Measurements from ENCODE around the gene CLSTN2.

The CLSTN2 gene

DNA sequence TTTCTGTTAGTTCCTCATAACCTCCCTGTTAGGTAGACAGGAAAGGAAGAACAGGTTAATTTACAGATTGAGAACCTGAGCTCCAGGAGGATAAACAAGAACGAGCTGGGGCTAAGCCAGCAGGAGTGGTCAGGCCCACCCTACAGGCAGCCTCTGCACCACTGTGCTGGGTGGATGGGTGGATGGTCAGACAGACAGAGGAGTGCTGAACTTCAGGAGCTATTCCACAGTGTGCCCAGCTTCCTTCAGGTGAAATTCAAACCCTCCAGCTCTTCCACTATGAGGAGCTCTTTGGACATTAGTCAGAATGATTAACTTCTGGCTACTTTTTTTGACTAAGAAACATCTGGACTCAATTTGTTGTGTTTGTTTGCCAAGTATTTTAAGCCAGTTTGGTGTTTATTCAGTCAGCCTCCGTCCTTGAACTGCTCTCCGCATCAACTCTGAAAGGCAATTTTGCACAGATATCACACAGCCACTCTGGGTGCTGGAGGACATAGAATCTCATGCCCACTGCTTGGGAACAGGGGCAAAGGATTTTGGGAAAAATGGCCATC is 361.9 kb downstream of the CLSTN2 start:
- no peak for DNase-seq

DNA sequence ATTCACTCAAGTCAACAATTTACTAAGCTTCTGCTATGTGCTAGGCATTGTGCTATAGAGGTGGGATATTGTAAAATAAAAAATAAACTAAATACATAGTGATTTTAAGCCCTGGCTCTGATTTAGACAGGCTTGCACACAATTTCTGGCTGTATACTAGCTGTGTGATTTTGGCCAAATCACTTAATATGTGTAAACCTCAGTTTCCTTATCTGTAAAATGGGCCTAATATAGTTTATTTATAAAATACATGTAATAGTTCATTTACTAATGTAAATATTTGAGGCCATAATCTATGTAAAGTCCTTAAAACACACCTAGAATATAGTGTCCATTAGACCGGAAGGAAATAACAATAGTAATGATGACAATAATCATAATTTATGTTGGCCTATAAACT is 363.1 kb downstream of the CLSTN2 start:
- no peak for DNase-seq

DNA sequence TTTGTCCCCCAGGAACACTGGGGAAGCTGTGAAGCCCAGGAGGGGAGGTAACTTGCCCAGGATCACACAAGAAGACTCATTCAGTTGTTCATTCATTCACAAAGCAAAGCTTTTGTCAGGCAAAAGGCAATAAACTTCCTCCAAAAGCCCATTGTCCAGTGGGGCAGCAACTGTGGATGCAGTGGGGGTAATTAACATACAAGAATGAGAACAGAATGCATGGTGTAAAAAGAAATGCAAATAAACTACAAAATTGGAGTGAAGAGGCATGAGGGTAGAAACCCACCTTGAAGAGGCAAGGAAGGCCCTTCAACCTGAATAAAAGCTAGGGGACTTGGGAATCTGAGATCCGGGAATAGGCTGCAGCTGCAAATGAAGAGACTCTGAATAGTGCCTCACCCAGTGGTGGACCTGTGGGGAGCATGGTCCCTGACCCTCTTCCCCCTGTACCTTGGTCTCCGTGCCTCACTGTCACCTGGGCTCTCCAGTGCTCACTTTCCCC is 363.6 kb downstream of the CLSTN2 start:
- no peak for DNase-seq

DNA sequence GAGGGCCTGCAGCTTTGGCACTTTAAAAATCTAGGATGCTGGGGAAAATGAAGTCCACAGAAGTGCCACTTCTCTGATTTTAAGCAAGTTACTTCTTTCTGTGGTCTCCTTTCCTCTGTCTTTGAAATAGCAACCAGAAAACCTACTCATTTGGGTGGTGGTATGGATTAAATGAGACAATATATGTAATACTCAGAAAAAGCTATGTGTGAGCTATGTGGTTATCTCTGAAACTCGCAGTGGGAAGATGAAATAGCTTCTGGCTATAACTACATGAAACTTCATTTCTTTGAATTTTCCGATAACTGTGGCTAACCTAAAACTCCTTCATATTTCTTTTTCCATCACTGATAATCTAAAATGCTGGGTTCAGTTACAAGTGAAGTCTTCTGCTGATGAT is 368.9 kb downstream of the CLSTN2 start:
- DNase-seq = no peak

DNA sequence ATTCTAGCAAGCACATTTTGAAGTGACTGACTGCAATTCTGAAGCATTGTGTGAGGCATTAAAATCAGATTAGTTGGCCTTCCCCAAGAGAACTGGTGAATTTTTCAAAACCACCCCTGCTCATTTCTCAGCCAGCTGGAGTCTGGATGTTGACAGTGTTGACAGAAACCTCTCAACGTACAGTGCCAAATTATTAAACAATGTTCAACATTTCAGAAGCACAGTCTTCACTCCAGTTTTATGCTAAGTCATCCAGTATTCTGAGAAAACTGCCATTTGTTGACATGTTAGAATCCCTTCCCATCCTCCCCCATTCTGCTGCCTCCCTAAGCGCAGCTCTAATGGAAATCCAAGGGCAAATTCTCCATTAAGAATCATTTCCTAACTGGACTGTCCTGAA is 373.6 kb downstream of the CLSTN2 start:
- DNase-seq = no peak

DNA sequence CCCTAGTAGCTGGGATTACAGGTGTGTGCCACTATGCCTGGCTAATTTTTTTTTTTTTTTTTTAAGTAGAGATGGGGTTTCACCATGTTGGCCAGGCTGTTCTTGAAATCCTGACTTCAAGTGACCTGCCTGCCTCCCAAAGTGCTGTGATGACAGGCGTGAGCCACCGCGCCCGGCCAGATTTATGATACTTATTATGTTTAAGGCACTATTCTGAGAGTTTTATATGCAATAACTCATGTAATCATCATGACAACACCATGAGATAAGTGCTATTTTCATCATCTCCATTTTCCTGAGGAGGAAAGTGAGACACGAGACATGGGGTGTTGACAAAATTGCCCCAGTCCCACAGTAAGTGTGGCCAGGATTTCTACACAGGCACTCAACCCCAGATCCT is 376.4 kb downstream of the CLSTN2 start:
- no peak for DNase-seq

DNA sequence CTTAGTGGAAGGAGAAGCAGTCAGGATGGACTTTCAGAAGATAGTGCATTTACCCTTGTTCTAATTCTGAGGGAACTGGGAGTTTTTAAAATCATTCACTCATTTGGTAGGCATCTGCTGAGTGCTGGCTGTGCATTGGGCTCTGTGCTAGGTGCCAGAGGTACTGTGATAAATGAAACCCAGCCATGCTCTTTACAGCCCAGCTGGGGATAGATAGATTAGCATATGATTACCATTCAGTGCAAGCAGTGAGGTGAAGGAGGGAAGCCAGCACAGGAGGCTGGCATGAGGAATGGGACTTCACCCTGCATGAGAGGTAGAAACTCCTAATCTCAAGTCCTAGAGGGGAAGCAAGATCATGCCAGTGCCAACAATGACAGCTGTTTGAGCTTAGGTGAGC is 381.0 kb downstream of the CLSTN2 start:
- no peak for DNase-seq

DNA sequence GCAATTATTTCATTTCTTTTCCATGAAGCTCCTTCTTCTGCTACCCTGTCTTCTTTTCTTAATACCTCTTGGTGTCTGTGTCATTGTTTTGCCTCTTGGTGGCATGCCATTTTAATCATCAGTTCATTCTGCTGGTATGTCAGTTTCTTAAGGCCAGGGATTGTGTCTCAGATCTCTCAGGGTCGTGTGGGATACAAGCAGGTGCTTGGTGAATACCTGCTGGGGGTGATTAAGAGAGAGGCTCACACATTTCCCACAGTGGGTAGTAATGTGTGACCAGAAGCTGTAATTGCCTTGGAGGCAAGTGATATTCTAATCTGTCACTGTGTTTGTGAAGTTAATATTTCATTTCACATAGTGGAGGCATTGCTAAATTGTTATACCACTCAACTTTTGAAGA is 381.5 kb downstream of the CLSTN2 start:
- no peak for DNase-seq

DNA sequence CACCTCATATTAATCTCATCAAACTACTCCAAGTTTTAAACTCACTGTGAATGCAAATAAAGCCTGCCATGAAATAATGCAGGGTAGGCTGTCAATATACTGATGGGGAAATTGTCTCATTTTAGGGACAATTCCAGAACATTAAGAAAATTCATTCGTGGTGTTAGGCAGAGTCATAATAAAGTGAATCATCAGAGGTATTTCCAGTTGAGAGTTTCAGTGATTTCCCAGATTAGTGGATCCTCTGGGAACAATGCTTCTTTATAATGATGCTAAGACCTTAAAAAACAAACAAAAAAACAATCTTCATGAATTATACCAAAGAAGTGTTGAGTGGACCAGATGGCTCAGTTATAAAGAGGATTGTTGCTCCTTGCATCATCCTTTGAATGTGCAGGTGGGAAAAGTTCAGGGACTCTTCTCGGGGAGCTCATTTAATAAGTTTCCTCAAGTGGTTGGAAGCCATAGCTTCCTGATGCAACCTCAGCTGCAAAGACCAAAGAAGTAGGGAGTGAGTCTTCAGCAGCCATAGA is 381.9 kb downstream of the CLSTN2 start:
- no peak for DNase-seq

DNA sequence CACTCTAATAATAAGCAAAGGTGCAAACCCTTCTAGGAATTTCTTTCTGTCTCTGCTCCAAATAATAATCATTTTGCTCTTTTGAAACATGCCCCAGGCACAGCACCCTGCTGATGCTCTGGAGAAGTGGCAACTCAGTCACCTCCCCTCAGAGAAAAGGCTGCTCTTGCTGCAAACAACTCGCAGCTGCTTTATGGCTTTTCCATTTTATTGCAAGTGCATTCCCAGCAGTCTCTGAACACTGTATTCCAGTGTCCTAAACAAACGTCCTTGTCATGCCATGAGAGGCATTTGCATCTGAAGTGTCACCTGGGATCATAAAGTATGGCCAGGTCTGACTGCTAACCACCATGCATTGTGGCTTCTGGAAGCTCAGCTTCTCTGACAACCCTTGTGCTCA is 384.8 kb downstream of the CLSTN2 start:
- no peak for DNase-seq

DNA sequence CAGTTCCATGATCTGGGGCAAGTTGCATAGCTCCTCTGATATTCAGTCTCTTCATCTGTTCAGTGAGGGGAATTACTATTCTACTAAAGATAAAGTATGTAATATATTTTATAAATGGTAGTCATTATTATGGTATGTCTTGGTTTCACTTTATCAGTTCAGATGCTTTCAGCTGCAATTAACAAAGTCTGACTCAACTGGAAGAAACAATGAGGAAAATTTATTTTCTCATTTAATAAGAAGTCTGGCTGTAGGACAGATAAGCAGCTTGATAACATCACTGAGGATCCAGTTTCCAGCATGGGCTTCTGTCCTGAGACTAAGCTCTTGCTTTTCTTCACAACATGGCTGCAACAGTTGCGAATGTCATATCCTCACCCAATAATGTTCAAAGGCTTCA is 388.6 kb downstream of the CLSTN2 start:
- DNase-seq = no peak

DNA sequence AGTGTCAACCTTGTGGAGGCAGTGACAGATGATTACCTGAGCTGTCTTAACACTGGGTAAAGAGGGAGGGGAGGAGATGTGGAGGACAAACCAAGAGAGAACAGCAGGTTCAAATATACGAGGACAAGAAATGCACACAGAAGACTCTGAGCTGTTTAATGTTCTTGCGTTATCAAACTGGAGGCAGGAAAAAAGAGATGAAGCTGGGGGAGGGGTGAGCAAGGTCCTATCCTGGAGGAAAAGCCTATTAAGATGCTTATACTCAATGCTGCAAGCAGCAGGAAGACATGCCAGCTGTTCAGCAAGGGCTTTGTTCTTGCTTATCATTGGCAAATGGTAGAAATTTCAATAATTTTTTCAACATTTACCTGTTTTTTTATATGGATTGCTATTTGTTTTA is 397.1 kb downstream of the CLSTN2 start:
- no peak for DNase-seq

DNA sequence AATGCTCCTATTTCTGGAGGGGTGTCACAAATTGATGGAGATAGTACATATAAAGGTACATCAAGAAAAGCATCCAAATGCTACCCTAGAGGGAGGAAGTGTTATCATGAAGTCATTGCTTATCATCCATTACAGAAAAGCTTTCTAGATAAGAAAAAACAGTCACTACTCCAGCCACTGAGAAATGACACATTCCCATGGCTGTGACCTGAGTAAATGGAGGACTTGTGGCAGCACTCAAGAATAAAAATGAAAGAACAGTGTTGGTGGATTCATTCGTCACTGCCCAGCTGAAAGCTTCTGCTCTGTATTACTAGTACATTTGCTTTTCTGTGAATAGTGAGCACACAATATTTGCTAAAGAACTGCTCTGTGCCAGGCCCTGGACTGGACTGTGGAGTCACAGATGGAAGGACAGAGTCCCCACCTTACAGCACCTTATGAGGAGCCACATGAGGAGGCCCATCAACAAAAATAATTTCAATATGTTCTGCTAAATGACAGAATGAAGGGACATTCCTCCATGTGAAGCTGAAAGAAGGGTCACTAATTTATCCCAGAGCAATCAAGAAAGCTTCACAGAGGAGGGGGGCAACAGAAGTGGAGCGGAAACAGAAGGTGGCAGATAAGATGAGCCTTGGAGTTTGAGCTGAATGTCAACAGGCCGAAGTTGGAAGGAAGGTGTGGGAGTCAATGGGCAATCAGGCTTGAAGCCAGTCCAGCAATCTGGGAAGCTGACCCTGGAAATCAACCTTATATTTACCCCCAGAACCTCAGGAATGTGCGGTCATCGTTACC is 399.3 kb downstream of the CLSTN2 start:
- DNase-seq = no peak

DNA sequence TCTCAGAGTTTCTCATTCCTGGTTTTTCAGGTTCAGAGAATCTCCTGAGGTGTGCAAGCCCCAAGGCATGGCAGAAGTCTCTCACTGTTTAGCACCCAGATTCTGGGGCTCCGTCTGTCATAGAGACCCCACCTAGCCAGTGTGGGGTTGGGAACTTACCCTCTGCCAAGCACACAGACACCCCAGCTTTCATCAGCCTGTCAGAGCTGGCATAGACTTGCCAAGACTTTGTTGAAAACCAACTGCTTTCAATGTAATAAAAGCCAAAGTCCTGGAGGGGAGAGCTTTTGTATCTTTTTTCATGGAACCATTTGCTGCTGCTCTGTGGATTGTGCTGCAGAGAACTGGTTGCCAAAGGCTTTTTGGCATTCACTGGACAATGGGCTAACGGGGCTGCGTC is 401.5 kb downstream of the CLSTN2 start:
- no peak for DNase-seq

DNA sequence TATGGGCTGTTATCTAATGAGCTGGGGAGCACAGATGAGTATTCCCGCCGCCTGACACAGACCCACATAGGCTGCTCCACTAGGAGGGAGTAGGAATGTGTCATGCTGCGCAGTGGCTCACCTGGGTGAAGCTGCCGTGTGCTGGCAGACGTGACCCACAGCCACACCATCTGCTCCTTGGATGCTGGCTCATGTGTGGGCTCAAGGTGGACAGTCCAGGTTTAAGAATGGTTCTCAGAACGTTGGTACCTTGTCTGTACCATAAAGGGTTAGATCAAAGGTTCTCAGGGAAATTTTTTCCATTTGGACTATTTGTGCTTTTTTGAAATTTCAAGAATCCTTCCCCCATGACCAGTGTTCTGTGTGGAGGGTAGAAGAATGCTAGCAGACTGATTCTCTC is 403.9 kb downstream of the CLSTN2 start:
- no peak for DNase-seq

DNA sequence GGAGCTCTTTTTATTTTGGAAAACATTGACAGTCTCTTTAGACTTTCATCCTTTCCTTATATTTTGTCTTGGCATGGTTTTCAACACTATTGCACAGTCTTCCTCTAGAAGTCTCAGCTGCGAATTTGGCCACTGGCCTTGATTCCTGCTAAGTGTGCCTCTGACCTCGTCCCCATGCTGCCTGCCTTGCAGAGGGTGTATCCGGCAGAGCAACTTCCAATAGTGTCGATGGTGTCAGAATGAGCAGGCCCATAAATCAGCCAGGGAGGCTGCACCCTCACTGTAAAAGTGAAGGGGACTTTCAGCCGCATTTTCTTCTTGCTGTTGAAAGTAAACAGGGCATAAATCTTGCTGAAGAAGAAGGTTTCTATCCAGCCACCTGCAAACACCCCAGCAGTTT is 406.2 kb downstream of the CLSTN2 start:
- DNase-seq = no peak

DNA sequence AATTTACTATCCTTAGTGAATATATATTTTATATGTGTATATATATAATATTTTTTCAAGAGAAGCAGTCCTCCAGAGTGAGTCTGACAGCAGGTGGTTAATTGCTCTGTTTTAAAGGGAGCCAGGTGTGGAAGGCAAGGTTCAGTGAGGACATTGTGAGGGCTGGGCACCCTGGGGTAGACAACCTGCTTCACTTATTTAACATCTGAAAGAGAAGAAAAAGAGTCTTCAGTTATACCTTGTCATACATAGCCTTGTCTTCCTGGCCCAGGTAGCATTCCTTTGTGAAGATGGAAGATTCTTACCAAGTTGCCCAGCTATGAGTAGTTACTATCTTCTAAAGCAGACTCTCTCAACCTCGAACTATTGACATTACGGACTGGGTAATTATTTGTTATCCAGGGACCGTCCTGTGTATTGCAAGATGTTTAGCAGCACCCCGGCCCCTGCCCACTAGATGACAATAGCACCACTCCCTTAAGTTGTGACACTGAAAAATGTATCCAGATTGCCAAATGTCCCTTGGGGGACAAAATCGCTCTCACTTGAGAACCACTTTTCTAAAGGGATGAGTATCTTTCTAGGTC is 406.9 kb downstream of the CLSTN2 start:
- DNase-seq = no peak

DNA sequence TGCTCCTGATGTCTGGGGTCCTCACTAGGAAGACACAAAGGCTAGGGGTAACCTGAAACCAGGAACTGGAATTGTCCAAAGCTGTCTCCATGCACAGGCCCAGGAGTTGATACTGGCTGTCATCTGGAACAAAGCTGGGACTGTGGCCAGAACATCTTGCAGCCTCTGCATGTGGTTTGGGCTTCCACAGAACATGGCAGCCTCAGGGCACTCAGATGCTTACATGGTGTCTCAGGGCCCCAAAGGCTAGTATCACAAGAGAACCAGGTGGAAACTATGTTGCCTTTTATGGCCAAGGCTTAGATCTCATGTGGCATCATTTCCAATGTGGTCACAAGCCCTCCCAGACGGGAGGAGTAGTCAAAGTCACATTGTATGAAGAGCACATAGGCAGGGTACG is 407.7 kb downstream of the CLSTN2 start:
- DNase-seq = no peak

DNA sequence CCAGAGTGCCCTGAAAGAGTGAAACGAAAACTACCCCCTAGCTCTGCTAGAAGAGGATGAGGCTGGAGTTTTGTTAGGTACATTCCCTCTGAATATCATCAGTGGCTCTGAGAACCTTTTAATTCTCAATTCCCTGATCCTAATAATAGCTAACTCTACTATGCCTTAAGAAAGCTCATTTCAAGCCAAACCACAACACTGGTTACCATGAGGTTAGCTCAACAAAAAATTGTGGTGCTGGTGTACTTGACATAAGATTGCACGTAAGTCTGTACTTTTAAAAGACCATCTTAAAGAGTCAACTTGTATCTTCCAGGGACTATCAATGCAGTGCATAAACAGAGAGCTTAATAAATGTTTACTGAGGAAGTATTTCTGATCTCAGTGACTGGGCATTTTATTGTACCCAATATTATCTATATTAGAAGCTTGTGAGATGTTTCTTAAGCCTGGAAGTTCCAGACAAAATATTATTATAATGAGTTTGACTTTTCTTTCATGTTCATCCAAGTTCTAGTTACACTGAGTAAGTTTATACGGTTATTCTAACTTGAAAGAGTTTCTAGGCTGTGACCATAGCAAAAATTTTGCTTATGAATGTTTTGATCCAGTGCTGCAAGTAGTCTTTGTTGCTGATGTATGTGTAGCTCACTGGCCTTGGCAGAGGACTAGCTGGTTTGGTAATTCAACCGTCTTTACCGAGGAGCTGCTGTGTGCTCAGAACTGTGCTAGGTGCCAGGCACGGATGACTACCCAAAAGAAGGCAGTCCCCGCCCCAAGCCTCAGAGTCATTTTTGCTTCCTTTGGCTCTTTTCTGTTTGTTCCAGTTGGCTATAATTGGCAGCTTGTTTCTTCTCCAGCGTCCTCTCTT is 408.5 kb downstream of the CLSTN2 start:
- DNase-seq = no peak

DNA sequence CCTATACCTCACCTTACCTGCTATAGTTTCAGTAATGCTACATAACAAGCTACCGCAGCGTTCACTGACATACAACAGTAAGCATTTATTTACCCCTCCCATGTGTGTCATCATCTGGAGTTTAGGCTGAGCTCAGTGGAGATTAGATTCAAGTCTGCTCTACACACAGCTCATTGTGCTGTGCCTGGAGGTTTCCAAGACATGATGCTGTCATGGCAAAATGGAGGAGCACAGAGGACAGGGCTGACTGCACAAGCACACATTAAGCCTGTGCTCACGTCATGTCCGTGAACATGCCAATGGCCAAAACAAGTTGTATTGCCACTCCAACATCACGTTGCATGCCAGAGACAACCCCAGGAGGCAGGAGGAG is 409.1 kb downstream of the CLSTN2 start:
- no peak for DNase-seq

DNA sequence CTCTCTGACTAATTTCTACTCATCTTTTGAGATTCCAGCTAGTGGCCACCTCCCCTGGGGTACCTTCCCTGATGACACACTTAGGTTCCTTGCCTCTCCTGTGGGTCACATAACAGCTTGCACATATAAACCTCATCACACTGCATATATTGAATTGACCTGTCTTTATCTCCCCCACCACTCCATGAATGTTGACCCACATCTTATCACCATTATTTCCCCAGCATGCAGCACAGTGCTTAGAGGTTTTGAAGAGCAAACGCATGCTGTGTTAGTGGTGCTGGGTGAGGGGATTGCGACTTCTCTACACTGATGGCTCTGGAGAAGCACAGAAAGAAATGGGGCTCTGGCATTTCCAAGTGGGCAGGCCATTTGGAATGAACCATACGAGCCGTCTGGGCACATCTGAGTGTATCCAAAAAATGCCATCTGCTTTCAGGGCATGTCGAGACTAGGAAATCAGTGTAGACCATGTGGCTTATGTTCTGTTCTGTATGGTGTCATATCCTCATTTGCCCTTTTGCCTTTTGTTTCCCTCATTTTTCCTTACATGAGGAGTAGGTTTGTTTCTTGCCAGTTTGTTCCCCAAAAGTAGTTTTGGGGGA is 409.7 kb downstream of the CLSTN2 start:
- no peak for DNase-seq

DNA sequence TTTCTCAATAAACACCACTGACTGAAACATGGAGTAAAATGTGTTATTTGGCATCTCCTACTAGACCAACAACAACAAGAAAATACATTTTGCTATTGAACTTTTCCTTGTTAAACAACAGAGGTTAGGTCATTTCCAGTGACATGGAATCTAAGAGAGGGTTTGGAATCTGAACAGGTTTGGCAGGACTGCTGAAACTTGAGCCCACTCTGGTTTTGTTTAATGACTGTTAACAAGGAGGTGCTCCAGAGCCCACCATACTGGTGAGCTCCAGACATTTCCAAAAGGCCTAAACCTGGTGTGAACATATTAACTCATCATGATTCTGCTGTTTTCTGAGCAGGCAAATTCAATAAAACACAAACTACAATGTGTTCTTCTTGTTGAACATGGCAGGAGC is 412.2 kb downstream of the CLSTN2 start:
- no peak for DNase-seq

DNA sequence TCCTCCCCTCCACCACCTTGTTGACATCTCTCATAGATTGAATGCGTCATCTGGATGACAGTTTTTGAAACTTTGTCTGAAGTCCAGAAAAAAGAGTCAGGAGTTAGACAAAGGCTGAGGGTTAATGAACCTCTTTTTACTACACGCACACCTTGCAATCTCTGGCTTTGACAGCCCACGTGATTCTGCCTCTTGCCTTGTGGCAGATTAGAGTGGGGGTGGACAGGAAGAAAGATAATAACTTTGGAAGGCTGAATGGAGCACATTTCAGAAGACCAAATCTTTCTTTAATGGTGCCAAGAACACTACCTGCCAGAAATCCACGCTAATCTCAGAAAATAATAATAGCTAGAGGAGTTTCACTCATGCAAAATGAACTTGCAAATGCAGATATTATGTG is 415.0 kb downstream of the CLSTN2 start:
- DNase-seq = no peak

Measured in activated CD4-positive, alpha-beta T cell treated with anti-CD3 and anti-CD28 coated beads, Interleukin-2, Interleukin-6, amounts not matched to agents 100 ng/mL and 50 ng/mL, durations not matched to agents 16 hours and 8 hours (primary cell).